ENCODE measurements around the gene RBBP7.

Gene RBBP7

GRCh38 chrX:16822723-16823122 is 47.4 kb downstream of the RBBP7 start:
- no peak for DNase-seq

GRCh38 chrX:16819634-16820033 is 50.5 kb downstream of the RBBP7 start:
- DNase-seq: no peak

- DNase-seq: no peak
Measured at GRCh38 chrX:16814597-16814996, 55.6 kb downstream of the RBBP7 start.

- DNase-seq: no peak
Measured at GRCh38 chrX:16807976-16808542, 62.1 kb downstream of the RBBP7 start.

GRCh38 chrX:16807548-16807947 is 62.6 kb downstream of the RBBP7 start:
- no peak for DNase-seq

GRCh38 chrX:16804923-16805464 is 65.2 kb downstream of the RBBP7 start:
- DNase-seq: no peak

- no peak for DNase-seq
Measured at GRCh38 chrX:16797841-16798240, 72.3 kb downstream of the RBBP7 start.

- DNase-seq: no peak
Measured at GRCh38 chrX:16797358-16797757, 72.8 kb downstream of the RBBP7 start.

GRCh38 chrX:16796298-16796697 is 73.9 kb downstream of the RBBP7 start:
- no peak for DNase-seq

Data from stimulated activated naive CD4-positive, alpha-beta T cell treated with Interleukin-2 at 50 U/mL for 16 hours (primary cell).